ENCODE data around the gene RGS12.

Gene RGS12

DNA sequence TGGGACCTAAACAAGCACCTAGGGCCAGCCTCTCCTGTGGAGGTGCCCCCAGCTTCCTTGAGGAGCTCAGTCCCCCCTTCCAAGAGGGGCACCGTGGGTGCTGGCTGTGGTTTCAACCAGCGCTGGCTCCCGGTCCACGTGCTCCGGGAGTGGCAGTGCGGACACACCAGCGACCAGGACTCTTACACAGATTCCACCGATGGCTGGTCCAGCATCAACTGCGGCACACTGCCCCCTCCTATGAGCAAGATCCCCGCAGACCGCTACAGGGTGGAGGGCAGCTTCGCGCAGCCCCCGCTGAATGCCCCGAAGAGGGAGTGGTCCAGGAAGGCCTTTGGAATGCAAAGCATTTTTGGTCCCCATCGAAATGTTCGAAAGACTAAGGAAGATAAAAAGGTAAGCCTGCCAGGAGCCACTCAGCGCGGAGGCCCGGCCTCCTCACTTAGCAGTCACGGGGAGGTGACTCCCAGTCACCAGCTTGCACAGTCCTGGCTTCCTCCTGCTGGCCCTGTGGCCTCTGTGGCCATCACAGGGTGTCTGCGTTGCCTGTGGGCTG, 24.9 kb downstream of the RGS12 start:
- TF ChIP-seq, protein P1, sequence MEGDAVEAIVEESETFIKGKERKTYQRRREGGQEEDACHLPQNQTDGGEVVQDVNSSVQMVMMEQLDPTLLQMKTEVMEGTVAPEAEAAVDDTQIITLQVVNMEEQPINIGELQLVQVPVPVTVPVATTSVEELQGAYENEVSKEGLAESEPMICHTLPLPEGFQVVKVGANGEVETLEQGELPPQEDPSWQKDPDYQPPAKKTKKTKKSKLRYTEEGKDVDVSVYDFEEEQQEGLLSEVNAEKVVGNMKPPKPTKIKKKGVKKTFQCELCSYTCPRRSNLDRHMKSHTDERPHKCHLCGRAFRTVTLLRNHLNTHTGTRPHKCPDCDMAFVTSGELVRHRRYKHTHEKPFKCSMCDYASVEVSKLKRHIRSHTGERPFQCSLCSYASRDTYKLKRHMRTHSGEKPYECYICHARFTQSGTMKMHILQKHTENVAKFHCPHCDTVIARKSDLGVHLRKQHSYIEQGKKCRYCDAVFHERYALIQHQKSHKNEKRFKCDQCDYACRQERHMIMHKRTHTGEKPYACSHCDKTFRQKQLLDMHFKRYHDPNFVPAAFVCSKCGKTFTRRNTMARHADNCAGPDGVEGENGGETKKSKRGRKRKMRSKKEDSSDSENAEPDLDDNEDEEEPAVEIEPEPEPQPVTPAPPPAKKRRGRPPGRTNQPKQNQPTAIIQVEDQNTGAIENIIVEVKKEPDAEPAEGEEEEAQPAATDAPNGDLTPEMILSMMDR (conservative IDR thresholded peaks at IDR 0.05; ENCODE audit: control insufficient read depth, insufficient read depth, low read depth, low read length) = no peak
- no peak for DNase-seq (ENCODE audit: low read depth)
- H3K4me3 ChIP-seq (ENCODE audit: control insufficient read depth, low read depth, low read length) = no peak overlapping the region

DNA sequence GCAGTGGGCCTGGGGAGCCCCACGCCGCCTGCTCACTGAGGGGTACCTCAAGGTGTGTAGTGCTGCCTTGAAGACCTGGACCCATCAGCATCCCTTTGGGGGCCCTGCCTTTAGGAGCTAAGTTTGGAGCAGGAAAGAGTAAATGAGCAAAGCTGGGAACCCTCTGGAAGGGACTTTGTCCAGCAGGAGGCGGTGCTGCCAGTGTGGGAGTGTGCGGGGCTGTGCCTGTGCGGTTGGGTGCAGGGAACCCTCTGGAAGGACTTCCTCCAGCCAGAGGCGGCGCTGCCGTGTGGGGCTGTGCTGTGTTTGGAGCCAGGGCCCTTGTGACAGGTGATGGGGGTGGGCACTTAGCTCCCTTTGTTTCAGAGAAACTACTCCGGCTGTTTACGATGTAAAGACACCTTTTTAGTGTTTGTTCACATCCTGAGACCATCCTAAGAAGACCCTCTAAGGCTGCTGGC, 25.8 kb downstream of the RGS12 start:
- no peak for DNase-seq (ENCODE audit: low read depth)
- TF ChIP-seq, protein P1 (conservative IDR thresholded peaks at IDR 0.05; ENCODE audit: control insufficient read depth, insufficient read depth, low read depth, low read length) = no peak
- H3K4me3 ChIP-seq (ENCODE audit: control insufficient read depth, low read depth, low read length) = no peak overlapping the region

DNA sequence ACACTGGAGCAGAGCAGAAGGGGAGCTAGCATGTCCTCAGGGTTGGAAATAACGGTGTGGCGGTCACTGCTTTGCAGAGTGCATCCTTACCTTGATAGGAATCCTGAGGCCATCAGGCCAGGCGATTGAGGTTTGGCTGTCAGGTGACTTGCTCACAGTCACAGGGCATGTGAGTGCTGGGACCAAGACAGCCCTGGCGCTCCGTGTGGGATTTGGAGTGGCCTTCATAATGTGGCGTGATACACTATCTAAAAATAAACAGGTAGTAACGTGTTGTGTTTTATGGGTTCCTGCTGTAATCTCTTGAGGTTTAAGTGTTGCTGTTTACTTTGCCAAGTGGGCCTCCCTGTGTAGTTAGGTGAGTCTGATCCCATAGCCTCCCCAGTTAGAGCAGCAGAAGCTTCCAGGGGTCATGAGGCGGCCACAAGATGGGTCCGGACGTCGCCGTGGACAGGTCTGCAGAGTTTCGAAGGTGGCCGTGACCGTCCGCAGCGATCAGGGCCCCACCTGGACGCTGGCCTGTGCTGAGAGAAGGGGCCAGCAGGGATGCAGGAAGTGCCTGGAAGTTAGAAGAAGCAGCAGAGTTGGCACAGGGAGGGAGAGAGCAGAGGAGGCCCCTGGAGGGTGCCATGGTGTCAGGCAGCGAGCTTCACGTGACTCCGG, 27.7 kb downstream of the RGS12 start:
- no peak for DNase-seq (ENCODE audit: low read depth)
- TF ChIP-seq, protein P1 (conservative IDR thresholded peaks at IDR 0.05; ENCODE audit: control insufficient read depth, insufficient read depth, low read depth, low read length) = no peak
- no peak overlapping the region for H3K4me3 ChIP-seq (ENCODE audit: control insufficient read depth, low read depth, low read length)

DNA sequence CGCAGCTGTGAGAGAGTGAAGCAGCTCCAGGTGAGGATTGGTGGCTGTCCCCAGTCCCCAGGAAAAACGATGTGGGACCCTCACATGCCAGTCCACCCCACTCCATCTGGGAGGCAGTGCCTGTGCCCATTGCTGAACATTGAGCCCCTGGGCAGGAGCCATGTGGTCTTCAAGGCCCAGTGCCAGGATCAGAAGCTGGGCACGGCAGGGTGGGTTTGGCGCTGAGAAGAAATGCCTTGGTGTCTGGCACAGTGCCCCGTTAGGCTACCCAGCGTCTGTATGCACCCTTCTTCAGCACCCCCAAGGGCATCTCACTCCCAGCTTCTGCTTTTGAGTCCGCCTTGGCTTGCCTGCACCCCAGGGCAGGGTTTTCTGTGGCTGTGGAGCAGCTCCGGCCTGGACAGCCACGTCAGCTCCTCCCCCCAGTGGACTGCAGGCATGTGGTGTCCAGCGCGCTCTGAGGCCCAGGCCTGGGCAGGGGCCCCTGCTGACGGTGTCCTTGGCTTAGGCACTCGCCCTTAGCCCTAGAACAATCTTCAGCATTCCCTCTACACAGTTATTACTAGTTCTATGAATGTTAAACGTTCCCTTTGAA, 28.6 kb downstream of the RGS12 start:
- TF ChIP-seq, protein P1 (conservative IDR thresholded peaks at IDR 0.05; ENCODE audit: control insufficient read depth, insufficient read depth, low read depth, low read length) = no peak
- no peak overlapping the region for H3K4me3 ChIP-seq (ENCODE audit: control insufficient read depth, low read depth, low read length)
- DNase-seq (ENCODE audit: low read depth) = peak; percentile 56

DNA sequence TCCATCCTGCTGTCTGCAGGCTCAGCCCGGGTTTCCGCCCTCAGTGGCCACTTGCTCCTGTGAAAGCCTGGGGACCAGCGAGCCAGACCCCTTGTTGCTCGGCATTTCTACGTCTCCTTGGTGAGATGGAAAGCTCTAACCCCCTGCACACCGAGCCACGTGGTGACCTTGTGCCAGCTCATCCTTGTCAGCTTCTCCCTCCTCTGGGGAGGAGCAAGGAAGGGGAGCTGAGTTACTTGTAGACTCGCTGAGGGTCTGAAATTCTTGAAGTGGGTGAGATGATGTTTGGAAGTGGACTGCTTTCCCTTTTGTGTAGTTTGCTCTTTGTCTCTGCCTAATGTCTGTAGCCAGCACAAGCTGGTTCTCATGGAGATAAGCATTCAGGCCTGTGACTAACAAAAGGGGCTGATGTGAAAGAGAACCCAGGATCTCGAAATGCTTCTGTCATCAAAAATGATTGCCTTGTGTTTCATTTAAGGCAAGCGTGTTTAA, 29.3 kb downstream of the RGS12 start:
- TF ChIP-seq, protein P1 (conservative IDR thresholded peaks at IDR 0.05; ENCODE audit: control insufficient read depth, insufficient read depth, low read depth, low read length) = no peak
- peak; percentile 41 for DNase-seq (ENCODE audit: low read depth)
- H3K4me3 ChIP-seq (ENCODE audit: control insufficient read depth, low read depth, low read length) = no peak overlapping the region

DNA sequence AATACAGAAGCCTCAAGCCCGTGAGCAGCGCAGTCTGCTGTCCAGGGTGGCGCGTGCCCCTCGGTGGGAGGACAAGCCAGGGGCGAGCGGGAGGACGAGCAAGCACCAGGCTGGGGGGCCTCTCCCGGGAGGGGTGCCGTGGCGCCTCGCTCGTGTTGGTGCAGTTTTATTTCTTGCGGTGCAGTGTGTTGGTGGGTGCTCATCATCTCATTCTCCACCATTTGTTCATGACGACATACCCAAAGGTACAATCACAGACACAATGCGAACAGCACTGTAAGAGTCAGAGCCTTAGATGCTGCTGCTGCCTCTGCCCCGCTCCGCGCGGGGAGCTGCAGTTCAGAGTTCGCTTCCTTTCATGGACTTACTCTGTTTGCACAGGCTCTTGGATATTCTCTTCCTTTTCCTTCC, 30.3 kb downstream of the RGS12 start:
- TF ChIP-seq, protein P1 (conservative IDR thresholded peaks at IDR 0.05; ENCODE audit: control insufficient read depth, insufficient read depth, low read depth, low read length) = no peak
- no peak for DNase-seq (ENCODE audit: low read depth)
- no peak overlapping the region for H3K4me3 ChIP-seq (ENCODE audit: control insufficient read depth, low read depth, low read length)
